LNCaP clone FGC (cell line): ENCODE results near the gene THAP4.
A peak's percentile ranks its signal among the peaks of the same experiment; 100 is the strongest.

Source experiments
- DNase-seq: peaks from one replicate; pipeline ENCODE4 v3.0.0-alpha.2; 2011; ENCODE audit warnings: low read depth
- H3K4me3 ChIP-seq: 2 replicates; pipeline ENCODE4 v1.5.1; 2011; ENCODE audit warnings: mild to moderate bottlenecking, low read depth, low read length, control low read depth
- CTCF ChIP-seq: IDR thresholded peaks from 2 replicates; pipeline ENCODE4 v1.5.1; 2012; ENCODE audit warnings: mild to moderate bottlenecking; ENCODE audit not compliant: control insufficient read depth, insufficient read depth; ENCODE audit errors: extremely low read depth

The THAP4 gene

GRCh38 chr2:241627675-241628074 is 9.3 kb downstream of the THAP4 start:
- H3K4me3 ChIP-seq = no peak overlapping the region
- TF ChIP-seq CTCF = no peak
- no peak for DNase-seq

- H3K4me3 ChIP-seq = no peak overlapping the region
- no peak for TF ChIP-seq CTCF
Observed at GRCh38 chr2:241620419-241620769, 16.6 kb downstream of the THAP4 start.

DNA sequence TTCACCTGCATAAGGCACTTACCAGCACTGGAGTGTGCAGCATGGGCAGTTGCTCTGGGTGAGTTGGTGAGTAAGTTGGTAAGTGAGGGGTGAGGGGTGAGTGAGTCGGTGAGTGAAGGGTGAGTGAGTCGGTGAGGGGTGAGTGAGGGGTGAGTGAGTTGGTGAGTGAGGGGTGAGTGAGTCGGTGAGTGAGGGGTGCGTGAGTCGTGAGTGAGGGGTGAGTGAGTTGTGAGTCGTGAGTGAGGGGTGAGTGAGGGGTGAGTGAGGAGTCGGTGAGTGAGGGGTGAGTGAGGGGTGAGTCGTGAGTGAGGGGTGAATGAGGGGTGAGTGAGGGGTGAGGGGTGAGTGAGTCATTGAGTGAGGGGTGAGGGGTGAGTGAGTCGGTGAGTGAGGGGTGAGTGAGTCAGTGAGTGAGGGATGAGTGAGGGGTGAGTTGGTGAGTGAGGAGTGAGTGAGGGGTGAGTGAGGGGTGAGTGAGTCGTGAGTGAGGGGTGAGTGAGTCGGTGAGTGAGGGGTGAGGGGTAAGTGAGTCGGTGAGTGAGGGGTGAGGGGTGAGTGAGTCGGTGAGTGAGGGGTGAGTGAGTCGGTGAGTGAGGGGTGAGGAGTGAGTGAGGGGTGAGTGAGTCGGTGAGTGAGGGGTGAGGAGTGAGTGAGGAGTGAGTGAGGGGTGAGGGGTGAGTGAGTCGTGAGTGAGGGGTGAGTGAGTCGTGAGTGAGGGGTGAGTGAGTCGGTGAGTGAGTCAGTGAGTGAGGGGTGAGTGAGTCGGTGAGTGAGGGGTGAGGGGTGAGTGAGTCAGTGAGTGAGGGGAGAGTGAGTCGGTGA is 17.1 kb downstream of the THAP4 start:
- no peak for TF ChIP-seq CTCF
- no peak overlapping the region for H3K4me3 ChIP-seq
- no peak for DNase-seq

More at GRCh38 chr2:241620419-241620769, 16.6 kb downstream of the THAP4 start:
- no peak for DNase-seq

DNA sequence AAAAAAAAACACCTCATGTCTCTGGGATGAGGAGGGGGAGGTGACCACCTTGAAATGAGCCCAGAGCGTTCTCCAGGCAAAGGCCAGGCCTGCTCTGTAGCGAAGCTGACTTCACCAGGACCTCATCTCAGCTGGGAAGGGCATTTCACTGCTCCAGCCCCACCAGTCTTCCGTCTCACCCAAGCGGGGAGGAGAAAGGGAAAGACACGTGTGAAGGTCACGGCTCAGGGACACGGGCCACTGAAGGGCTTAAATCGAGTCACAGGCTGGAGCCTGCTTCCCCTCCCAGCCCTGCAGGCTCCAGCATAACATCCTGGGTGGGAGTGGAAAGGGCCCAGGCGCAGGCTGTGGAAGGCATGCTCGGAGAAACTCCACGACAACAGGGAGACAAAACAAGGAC is 18.1 kb downstream of the THAP4 start:
- no peak for DNase-seq
- no peak overlapping the region for H3K4me3 ChIP-seq
- no peak for TF ChIP-seq CTCF

GRCh38 chr2:241618296-241618805 is 18.6 kb downstream of the THAP4 start:
- no peak for DNase-seq
- no peak for TF ChIP-seq CTCF
- peak overlapping the region; percentile 52 for H3K4me3 ChIP-seq

DNA sequence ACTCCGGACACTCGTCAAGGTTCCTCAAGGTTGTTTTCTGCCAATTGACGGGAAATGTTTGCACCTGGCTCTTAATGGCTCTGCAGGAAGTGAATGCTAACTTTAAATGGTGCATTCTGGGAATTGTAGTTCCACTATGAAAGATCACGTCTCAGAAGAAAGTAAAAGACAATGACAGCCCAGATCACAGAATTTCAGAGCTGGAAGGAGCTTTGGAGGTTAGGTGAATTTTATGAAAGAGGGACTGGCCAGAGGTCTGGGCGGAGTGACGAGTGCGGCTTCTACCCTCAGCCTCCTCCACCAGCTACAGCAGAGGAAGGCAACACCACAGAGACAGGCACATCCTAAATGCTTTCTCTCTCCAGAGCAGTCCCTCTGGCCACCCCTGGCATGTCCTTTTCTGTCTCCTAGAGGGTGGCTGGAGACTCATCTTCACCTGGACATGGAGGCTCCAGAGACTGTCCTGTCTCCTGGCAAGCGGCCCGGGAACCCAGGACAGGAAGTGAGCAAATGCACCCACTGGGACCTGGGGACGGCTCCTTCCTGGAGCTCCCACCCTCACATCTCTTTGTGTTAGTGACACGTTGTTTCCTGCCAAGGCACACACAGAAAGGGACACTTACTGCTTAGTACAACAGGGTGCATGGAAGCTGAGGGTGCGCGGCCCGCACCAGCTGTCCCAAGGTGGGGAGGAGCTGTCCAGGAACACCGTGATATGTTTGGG is 19.4 kb downstream of the THAP4 start:
- peak overlapping the region; percentile 52 for H3K4me3 ChIP-seq
- TF ChIP-seq CTCF = no peak
- DNase-seq = peak; percentile 67
